Stimulated activated naive B cell treated with anti-CD40 and anti-IgM and Interleukin-4, amounts not matched to agents 10 μg/mL and 1 μg/mL and 100 μg/mL, for 72 hours (primary cell): ENCODE data around the gene CCDC126.
"Not testable (repeated sequence)": the region's sequence is repeated elsewhere in the genome, so short reads cannot be mapped to it uniquely, and the experiment has no call there.

Source experiments
- ATAC-seq, 2 donors: fragments of 150-1000 bp; cut with Tn5 transposase; replicated peaks; 2 replicates each; pipeline ENCODE4 v1.10.0; 2021; ENCODE audit warnings: moderate library complexity in 1 of 2
- DNase-seq: peaks from one replicate; pipeline ENCODE4 v3.0.0; 2021
- H3K27ac Mint-ChIP-seq: one replicate; pipeline ENCODE4 v1.8.0; 2022; ENCODE audit warnings: mild to moderate bottlenecking, mixed read lengths
- H3K27me3 Mint-ChIP-seq, 2 donors: one replicate each; pipeline ENCODE4 v1.8.0; 2022; ENCODE audit warnings: mixed read lengths in 2 of 2
- H3K36me3 Mint-ChIP-seq, 2 donors: one replicate each; pipeline ENCODE4 v1.8.0; 2022; ENCODE audit warnings: mixed read lengths in 2 of 2, mild to moderate bottlenecking in 1 of 2
- H3K4me1 Mint-ChIP-seq, 2 donors: one replicate each; pipeline ENCODE4 v1.8.0; 2022; ENCODE audit warnings: mixed read lengths in 2 of 2, mild to moderate bottlenecking in 1 of 2
- H3K4me3 Mint-ChIP-seq, 2 donors: one replicate each; pipeline ENCODE4 v1.8.0; 2022; ENCODE audit warnings: mild to moderate bottlenecking in 2 of 2, mixed read lengths in 2 of 2, moderate library complexity in 1 of 2
- H3K9me3 Mint-ChIP-seq, 2 donors: one replicate each; pipeline ENCODE4 v1.8.0; 2022; ENCODE audit warnings: mixed read lengths in 2 of 2, mild to moderate bottlenecking in 1 of 2

The CCDC126 gene

DNA sequence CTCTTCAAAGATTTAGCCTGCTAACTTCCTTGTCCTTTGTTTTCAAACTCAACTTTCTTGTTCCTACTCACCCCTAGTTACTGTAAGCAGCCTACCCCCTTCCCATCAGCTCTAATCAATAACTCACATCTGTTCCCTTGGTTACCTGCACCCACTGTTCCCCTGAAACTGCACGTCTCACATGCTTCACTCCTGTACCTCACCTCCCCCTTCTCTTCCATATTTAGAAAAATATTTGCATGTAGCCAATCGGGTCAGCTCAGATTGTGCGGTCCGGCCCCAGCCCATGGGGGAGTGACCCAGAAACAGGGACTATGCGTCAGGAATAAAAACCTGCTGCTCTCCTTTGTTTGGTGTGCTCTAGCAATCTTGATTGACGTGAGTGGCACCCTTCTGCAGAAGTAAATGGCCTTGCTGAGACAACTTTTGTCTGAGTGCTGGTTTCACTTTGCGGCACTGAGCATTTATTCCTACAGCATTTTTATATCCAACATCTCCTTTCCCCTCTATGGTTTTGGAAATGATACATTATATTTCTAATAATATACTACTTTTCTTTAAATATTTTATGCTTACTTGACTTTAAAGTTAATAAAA, 61.7 kb downstream of the CCDC126 start:
- H3K36me3 Mint-ChIP-seq = peaks cover 23 to 25% of the 10 kb centered on the region in 2 donors
- H3K27ac Mint-ChIP-seq = no peak overlapping the region
- H3K4me3 Mint-ChIP-seq = no peak overlapping the region
- H3K9me3 Mint-ChIP-seq = peaks cover 30% of the 10 kb centered on the region in 2 donors
- DNase-seq (no peak), ATAC-seq (no peak)
- peaks cover 0 to 6% of the 10 kb centered on the region in 2 donors for H3K27me3 Mint-ChIP-seq
- no peaks in the 10 kb centered on the region for H3K4me1 Mint-ChIP-seq

DNA sequence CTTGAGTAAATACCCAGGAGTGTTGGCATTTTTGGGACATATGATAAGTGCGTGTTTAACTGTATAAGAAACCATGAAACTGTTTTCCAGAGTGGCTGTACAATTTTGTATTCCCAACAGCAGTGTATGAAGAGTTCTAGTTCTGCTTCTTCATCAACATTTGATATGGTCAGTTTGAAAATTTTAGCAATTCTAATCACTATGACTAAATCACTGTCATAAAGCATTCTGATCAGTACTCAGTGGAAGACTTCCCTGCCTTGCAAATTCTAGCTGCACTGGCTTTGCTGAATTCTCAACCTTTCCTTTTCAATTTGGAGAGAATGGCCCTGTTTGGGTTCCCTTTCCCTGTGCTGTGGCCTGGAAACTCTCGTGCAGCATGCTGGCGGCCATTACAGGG, 64.2 kb downstream of the CCDC126 start:
- Mint-ChIP-seq H3K27ac (no peak overlapping the region), H3K36me3 (peaks cover 11 to 13% of the 10 kb centered on the region in 2 donors), H3K4me3 (no peak overlapping the region), H3K27me3 (no peaks in the 10 kb centered on the region), H3K9me3 (peaks cover 15 to 16% of the 10 kb centered on the region in 2 donors), H3K4me1 (no peaks in the 10 kb centered on the region)
- no peak for ATAC-seq
- DNase-seq = no peak

DNA sequence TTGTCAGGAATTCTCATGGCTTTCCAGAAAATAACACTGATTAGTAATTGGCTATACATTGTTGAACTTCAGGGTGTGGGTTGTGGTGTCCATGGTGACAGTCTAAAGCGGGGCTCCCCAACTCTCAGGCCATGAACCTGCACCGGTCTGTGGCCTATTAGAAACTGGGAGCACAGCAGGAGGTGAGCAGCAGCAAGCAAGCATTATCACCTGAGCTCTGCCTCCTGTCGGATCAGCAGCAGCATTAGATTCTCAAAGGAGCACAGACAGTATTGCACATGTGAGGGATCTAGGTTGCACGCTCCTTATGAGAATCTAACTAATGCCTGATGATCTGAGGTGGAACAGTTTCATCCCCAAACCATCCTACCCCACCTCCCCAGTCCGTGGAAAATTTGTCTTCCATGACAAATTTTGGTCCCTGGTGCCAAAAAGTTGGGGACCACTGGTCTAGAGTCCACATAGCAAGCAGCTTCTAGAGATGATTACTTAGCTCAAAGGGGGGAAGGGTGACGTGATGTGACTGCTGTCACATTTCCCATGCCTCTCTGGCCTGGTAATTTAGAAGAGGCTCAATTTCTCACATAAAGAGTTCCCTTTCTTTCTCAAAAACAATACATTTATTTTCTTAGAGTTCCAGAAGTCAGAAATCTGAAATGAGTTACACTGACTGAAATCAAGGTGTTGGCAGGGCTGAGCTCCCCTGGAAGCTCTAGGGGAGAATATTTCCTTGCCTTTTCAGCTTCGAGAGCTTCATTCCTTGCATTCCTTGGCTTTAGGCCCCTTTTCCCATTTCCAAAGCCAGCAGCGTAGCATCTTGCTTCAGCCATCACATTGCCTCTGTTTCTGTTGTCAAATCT, 65.2 kb downstream of the CCDC126 start:
- no peak for DNase-seq
- Mint-ChIP-seq H3K36me3 (peaks cover 8 to 13% of the 10 kb centered on the region in 2 donors), H3K9me3 (peaks cover 6 to 12% of the 10 kb centered on the region in 2 donors), H3K4me1 (no peaks in the 10 kb centered on the region), H3K27me3 (peaks cover 0 to 6% of the 10 kb centered on the region in 2 donors), H3K4me3 (no peak overlapping the region), H3K27ac (no peak overlapping the region)
- ATAC-seq = no peak

DNA sequence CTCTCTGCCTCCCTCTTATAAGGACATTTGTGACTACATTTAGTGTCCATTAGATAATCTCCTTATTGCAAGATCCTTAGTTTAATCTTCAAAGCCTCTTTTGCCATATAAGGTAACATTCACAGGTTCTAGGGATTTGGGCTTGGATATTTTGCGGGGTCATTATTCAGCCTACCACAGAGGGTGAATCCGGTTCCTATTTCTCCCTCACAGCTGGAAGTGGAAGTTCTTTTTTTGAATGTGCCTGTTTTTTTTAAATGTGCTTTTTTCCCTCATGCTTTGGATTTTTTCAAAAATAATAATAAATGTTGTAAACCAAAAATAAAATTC, 65.8 kb downstream of the CCDC126 start:
- H3K4me3 Mint-ChIP-seq = no peak overlapping the region
- DNase-seq (no peak), ATAC-seq (no peak)
- peaks cover 5 to 13% of the 10 kb centered on the region in 2 donors for H3K36me3 Mint-ChIP-seq
- peaks cover 0 to 6% of the 10 kb centered on the region in 2 donors for H3K27me3 Mint-ChIP-seq
- H3K27ac Mint-ChIP-seq = no peak overlapping the region
- no peaks in the 10 kb centered on the region for H3K4me1 Mint-ChIP-seq
- H3K9me3 Mint-ChIP-seq = peaks cover 6 to 12% of the 10 kb centered on the region in 2 donors

DNA sequence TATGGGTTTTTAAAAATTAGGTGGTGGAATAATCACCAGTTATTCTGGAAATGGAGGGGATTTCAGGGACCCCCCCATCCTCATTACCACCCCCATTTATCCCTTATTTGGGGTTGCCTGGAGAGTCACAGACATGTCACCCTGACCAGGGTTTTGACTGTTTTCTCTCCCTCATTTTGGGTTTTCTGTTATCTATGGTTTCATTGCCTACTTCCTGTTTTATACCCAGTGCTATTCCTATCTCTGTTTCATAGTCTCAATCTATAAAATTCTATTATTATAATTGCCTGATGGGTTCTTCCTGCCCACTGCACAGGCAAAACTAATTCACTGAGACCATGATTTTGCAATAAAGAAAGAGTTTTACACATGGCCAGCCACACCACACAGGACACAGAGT, 66.9 kb downstream of the CCDC126 start:
- Mint-ChIP-seq H3K27ac (no peak overlapping the region), H3K4me3 (no peak overlapping the region), H3K36me3 (peaks cover 2 to 8% of the 10 kb centered on the region in 2 donors), H3K4me1 (no peaks in the 10 kb centered on the region), H3K9me3 (peaks cover 2 to 5% of the 10 kb centered on the region in 2 donors), H3K27me3 (peaks cover 0 to 6% of the 10 kb centered on the region in 2 donors)
- no peak for ATAC-seq
- DNase-seq = no peak

DNA sequence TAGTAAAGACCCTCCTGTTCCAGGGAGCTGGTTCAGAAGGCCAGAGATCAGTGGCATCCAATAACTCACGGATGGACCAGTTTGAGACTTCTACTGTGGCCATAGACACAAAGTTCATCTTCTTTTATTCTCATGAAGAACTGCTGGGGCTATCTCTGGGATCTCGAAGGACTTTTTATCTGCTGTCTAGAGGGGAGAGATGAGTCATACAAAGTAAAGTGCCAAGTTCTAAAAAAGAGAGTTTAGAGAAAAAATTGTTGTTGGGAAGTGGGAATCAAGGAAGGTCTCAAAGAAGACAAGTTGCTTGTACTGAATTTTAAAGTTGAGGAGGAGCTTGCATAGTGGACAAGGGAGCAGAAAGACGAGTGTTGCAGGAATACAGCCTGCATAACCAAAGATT, 74.9 kb downstream of the CCDC126 start:
- Mint-ChIP-seq H3K27ac (no peak overlapping the region), H3K9me3 (peaks cover 0 to 2% of the 10 kb centered on the region in 2 donors), H3K4me1 (no peaks in the 10 kb centered on the region), H3K27me3 (peaks cover 0 to 6% of the 10 kb centered on the region in 2 donors), H3K36me3 (no peaks in the 10 kb centered on the region), H3K4me3 (no peak overlapping the region)
- no peak for ATAC-seq
- DNase-seq = no peak

DNA sequence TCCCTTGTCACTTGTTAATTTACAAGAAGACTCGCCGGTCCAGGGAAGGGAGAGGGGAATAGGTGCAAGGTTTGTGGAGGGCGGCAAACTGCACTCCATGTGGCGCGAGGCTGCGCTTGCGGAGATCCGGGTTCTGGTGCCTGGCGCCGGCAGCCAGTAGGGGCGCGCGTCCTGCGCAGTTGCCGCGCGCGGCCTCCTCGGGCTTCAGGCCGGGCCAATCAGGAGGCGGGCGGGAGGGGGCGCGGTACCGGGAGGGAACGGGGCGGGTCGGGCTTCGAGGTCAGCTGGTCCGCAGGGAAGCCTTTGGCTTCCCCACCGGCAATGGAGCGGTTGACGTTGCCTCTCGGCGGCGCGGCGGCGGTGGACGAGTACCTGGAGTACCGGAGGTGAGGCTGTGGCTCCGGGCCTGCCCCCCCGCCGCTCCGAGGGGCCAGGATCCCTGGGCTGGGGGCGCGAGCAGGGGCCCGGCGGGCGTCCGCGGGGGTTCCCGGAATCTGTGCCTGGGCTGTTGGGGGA, 82.8 kb downstream of the CCDC126 start, which contains the start of gene FAM221A:
FAM221A (plus strand) TSS at position 302 of the 516 bp plus-strand sequence; CDS start at position 322, 20 bp downstream.
- DNase-seq (peak; percentile 74), ATAC-seq (peak; percentile 96 to 97)
- Mint-ChIP-seq H3K27ac (peak within 1 kb of the TSS; percentile 31), H3K4me1 (peaks cover 2 to 19% of the 10 kb centered on the region in 2 donors), H3K36me3 (peaks cover 2 to 5% of the 10 kb centered on the region in 2 donors), H3K9me3 (peaks cover 0 to 4% of the 10 kb centered on the region in 2 donors), H3K27me3 (no peaks in the 10 kb centered on the region), H3K4me3 (peak within 1 kb of the TSS; percentile 90 to 92)

DNA sequence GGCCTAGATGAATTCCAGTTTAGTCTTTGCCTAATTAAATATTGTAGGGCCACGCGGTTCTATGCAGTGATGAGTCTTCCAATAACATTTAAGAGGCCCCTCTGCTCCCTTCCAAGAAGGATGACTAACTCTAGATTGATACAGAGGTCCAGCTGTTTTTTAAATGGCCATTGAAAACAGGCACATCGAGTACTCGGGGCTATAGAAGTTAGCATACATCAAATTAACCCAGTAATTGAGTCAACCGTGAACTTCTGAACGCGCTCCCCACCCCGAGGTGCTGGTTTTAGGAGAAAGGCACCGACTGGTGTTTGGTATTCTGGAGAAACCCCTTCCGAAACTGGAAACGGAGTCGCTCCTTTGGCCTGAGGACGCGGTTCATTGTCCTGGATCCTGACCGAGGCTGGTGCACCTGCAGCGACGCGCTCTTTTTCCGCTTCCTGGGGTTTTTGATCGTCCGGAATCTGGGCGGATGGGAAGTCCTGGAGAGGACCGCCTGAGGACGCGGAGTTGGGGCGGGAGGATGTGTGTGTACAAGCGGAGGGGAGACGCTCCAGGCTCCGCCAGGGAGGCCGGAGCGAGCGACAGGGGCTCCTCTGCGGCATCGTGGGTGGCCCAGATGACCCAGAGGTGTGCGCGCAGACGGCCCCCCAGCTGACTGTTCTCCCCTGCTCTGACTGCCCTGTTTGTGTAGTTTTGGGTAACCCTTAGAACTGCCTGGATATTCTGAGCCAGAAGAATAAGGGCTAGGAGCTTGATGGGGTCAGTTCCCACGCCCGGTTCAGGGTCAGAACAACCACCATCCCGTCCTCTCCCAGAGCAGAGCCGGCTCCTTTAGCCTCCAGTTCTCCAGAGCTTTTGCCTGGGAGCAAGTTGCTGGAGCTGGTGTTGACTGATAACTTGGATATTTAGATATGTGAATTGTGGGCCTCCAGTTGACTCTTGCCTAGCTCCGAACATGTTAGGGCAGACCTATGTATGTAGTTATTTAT, 83.5 kb downstream of the CCDC126 start:
- peaks cover 0 to 2% of the 10 kb centered on the region in 2 donors for H3K9me3 Mint-ChIP-seq
- ATAC-seq (peak; percentile 53 to 59), DNase-seq (peak; percentile 31)
- H3K4me1 Mint-ChIP-seq = peaks cover 3 to 24% of the 10 kb centered on the region in 2 donors
- H3K27me3 Mint-ChIP-seq = no peaks in the 10 kb centered on the region
- H3K27ac Mint-ChIP-seq = peak overlapping the region; percentile 10
- H3K36me3 Mint-ChIP-seq = peaks cover 2 to 5% of the 10 kb centered on the region in 2 donors
- H3K4me3 Mint-ChIP-seq = peak overlapping the region; percentile 90 to 92

DNA sequence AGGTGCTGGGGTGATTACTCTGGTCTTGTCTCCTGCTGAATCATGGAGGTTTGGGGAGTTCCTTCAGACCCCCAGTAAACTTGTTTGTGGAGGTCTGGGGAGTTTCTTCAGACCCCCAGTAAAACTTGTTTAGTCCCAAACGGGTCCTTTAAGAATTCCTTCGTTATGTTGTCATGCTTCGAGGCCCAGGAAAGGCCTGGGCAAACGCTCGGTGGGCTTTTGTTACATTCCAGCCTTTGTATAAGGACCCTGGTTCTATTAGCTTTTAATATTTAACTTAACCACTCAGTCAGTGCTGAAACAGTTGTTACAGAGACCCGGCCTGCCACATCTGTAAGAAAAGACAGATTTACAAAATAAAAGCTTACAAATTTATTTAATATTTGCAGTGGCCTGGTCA, 86.9 kb downstream of the CCDC126 start:
- not testable (repeated sequence) for H3K36me3 Mint-ChIP-seq, DNase-seq, H3K9me3 Mint-ChIP-seq, H3K27ac Mint-ChIP-seq, H3K27me3 Mint-ChIP-seq, H3K4me3 Mint-ChIP-seq, ATAC-seq
- H3K4me1 Mint-ChIP-seq = peaks cover 3 to 25% of the 10 kb centered on the region in 2 donors

DNA sequence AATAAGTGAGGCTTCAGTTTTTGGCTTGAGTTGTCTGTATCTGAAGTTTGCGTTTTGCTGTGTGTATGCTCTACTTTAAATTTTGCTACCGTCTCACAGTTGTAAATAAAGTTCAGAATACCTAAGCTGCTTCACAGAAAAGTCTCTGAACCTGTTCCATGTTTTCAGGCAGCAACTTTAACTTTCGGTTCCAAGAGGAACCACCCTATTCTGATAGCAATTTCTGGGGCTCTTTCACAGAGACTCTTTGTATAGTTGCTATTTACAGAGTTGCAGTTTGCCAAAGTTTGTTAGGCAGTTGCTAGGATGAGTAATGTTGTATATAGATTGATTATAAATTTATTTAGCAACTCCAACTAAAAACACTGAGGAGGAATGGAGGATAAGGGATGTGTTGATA, 88.5 kb downstream of the CCDC126 start:
- DNase-seq (no peak), ATAC-seq (no peak)
- H3K9me3 Mint-ChIP-seq = no peaks in the 10 kb centered on the region

DNA sequence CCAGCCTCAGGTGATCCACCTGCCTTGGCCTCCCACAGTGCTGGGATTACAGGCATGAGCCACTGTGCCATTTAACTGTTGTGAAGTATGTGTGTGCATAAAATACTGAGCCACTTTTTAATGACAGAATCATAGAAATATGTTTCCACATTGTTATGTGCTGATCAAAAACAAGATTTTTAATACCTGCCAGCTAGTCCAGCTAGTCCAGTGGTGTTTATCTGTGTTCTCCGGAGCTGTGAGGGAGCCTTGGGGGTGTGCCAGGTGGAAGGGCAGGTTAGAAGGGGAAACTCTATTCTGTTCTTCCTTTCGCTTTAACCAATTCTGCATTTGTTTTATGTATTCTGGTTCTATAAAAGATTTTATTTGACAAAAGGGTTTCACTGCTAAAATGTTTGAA, 89.8 kb downstream of the CCDC126 start:
- no peak for DNase-seq
- ATAC-seq = no peak
- peak overlapping the region; percentile 5 for H3K27ac Mint-ChIP-seq
- H3K4me1 Mint-ChIP-seq = peaks cover 1 to 6% of the 10 kb centered on the region in 2 donors
- H3K27me3 Mint-ChIP-seq = no peaks in the 10 kb centered on the region
- H3K9me3 Mint-ChIP-seq = no peaks in the 10 kb centered on the region
- H3K36me3 Mint-ChIP-seq = peaks cover 11 to 25% of the 10 kb centered on the region in 2 donors
- H3K4me3 Mint-ChIP-seq = no peak overlapping the region

More for the DNA sequence above, 88.5 kb downstream of the CCDC126 start:
- Mint-ChIP-seq H3K27me3 (no peaks in the 10 kb centered on the region), H3K27ac (no peak overlapping the region), H3K4me3 (no peak overlapping the region), H3K4me1 (peaks cover 2 to 17% of the 10 kb centered on the region in 2 donors), H3K36me3 (peaks cover 6 to 19% of the 10 kb centered on the region in 2 donors)

DNA sequence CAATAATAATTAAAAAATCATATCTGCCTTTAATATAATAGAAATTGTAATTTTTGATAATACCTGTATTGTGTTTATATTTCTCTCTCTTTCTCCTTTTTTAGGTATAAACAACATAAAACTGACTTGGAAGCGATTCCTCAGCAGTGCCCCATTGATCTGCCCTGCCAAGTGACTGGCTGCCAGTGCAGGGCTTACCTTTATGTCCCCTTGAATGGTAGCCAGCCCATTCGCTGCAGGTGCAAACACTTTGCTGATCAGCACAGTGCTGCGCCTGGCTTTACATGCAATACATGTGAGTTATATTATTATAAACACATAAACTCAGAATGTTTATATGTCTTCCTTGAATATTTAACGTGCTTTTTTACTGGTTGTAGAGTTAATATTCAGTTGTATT, 92.0 kb downstream of the CCDC126 start:
- DNase-seq (no peak), ATAC-seq (no peak)
- H3K4me3 Mint-ChIP-seq = no peak overlapping the region
- peaks cover 1 to 6% of the 10 kb centered on the region in 2 donors for H3K4me1 Mint-ChIP-seq
- peaks cover 19 to 37% of the 10 kb centered on the region in 2 donors for H3K36me3 Mint-ChIP-seq
- H3K27ac Mint-ChIP-seq = no peak overlapping the region
- no peaks in the 10 kb centered on the region for H3K27me3 Mint-ChIP-seq
- peaks cover 0 to 2% of the 10 kb centered on the region in 2 donors for H3K9me3 Mint-ChIP-seq

DNA sequence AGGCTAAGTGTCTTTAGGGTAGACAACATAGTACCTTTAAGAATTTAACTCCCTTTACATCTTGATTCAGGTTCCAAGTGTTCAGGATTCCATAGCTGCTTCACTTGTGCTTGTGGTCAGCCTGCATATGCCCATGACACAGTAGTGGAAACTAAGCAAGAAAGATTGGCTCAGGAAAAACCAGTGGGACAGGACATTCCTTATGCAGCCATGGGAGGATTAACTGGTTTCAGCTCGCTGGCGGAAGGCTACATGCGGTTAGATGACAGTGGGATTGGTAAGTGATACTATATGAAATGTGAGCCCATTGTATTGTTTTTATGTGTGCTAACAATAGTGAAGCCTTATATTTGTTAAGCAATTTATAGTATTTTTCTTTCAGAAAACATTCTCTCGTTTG, 94.1 kb downstream of the CCDC126 start:
- no peaks in the 10 kb centered on the region for H3K4me1 Mint-ChIP-seq
- no peak overlapping the region for H3K27ac Mint-ChIP-seq
- no peaks in the 10 kb centered on the region for H3K27me3 Mint-ChIP-seq
- no peak overlapping the region for H3K4me3 Mint-ChIP-seq
- no peak for DNase-seq
- H3K9me3 Mint-ChIP-seq = peaks cover 0 to 2% of the 10 kb centered on the region in 2 donors
- ATAC-seq = no peak
- H3K36me3 Mint-ChIP-seq = peaks cover 25 to 43% of the 10 kb centered on the region in 2 donors

DNA sequence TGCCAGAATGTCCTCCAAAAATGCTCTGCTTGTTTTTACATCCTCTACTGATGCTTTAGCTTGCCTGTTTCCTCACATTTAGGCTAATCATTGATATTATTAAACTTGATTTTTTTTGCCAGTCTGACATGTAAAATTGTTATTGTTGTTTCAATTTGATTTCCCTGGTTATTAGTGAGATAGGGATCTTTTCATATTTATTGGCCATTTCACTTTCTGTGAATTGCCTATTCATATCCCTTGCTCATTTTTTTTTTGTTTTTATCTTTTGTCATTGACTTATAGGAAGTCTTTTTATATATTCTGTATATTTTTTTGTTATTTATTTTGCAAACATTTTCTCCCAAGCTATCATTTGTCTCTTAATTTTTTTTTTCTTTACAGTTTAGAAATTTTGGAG, 96.0 kb downstream of the CCDC126 start:
- Mint-ChIP-seq H3K4me3 (no peak overlapping the region), H3K27ac (no peak overlapping the region), H3K4me1 (peaks cover 6 to 8% of the 10 kb centered on the region in 2 donors), H3K27me3 (no peaks in the 10 kb centered on the region), H3K36me3 (peaks cover 27 to 45% of the 10 kb centered on the region in 2 donors), H3K9me3 (peaks cover 0 to 2% of the 10 kb centered on the region in 2 donors)
- DNase-seq (no peak), ATAC-seq (no peak)
